KMS-11 (cell line): Measurements from ENCODE around the gene ATP5F1A.

Source experiments
- H2AFZ ChIP-seq: fragments of 200-600 bp; sonication (generic); 2 replicates; pipeline ENCODE4 v1.6.1; 2016; ENCODE audit warnings: antibody characterized with exemption, mixed run types, low read depth
- H3K27ac ChIP-seq: fragments of 200-600 bp; sonication (generic); 2 replicates; pipeline ENCODE4 v1.6.1; 2016; ENCODE audit warnings: mild to moderate bottlenecking, mixed run types
- H3K27me3 ChIP-seq: fragments of 200-600 bp; sonication (generic); 2 replicates; pipeline ENCODE4 v1.6.1; 2017; ENCODE audit warnings: mild to moderate bottlenecking, low read depth, mixed run types, moderate library complexity; ENCODE audit not compliant: insufficient read depth
- H3K36me3 ChIP-seq: fragments of 200-600 bp; sonication (generic); 2 replicates; pipeline ENCODE4 v1.6.1; 2017; ENCODE audit warnings: mild to moderate bottlenecking, mixed run types; ENCODE audit not compliant: insufficient read depth
- H3K4me1 ChIP-seq: fragments of 200-600 bp; sonication (generic); 2 replicates; pipeline ENCODE4 v1.6.1; 2016; ENCODE audit warnings: mild to moderate bottlenecking, low read depth, mixed run types; ENCODE audit not compliant: poor library complexity, severe bottlenecking
- H3K4me2 ChIP-seq: fragments of 200-600 bp; sonication (generic); 2 replicates; pipeline ENCODE4 v1.7.0; 2016; ENCODE audit warnings: mild to moderate bottlenecking, mixed run types
- H3K4me3 ChIP-seq: fragments of 200-600 bp; sonication (generic); IDR thresholded peaks from 2 replicates; pipeline ENCODE4 v1.6.1; 2017; ENCODE audit warnings: low read depth, low read length, mixed read lengths; ENCODE audit not compliant: insufficient read depth
- H3K79me2 ChIP-seq: fragments of 200-600 bp; sonication (generic); 2 replicates; pipeline ENCODE4 v1.6.1; 2016; ENCODE audit warnings: low read depth, mixed run types; ENCODE audit not compliant: insufficient read depth
- H3K9ac ChIP-seq: fragments of 200-600 bp; sonication (generic); 2 replicates; pipeline ENCODE4 v1.6.1; 2016; ENCODE audit warnings: mild to moderate bottlenecking, mixed run types
- H4K20me1 ChIP-seq: fragments of 200-600 bp; sonication (generic); 2 replicates; pipeline ENCODE4 v1.6.1; 2016; ENCODE audit warnings: mild to moderate bottlenecking, mixed run types; ENCODE audit not compliant: insufficient read depth
- TF ChIP-seq, protein P1 (sequence below): fragments of 200-600 bp; sonication (generic); conservative IDR thresholded peaks from 2 replicates; pipeline ENCODE4 v1.6.1; 2017; ENCODE audit warnings: low read depth, mild to moderate bottlenecking, antibody characterized with exemption, low read length, moderate library complexity, mixed read lengths

Gene ATP5F1A

GRCh38 chr18:46084431-46084830 is 13.7 kb downstream of the ATP5F1A start:
- 0 out of 2 replicates have a peak, but pooled peaks cover 5% of the 10 kb centered on the region for H4K20me1 ChIP-seq
- H2AFZ ChIP-seq = no peak overlapping the region
- no peak overlapping the region for H3K4me3 ChIP-seq
- TF ChIP-seq, protein P1, sequence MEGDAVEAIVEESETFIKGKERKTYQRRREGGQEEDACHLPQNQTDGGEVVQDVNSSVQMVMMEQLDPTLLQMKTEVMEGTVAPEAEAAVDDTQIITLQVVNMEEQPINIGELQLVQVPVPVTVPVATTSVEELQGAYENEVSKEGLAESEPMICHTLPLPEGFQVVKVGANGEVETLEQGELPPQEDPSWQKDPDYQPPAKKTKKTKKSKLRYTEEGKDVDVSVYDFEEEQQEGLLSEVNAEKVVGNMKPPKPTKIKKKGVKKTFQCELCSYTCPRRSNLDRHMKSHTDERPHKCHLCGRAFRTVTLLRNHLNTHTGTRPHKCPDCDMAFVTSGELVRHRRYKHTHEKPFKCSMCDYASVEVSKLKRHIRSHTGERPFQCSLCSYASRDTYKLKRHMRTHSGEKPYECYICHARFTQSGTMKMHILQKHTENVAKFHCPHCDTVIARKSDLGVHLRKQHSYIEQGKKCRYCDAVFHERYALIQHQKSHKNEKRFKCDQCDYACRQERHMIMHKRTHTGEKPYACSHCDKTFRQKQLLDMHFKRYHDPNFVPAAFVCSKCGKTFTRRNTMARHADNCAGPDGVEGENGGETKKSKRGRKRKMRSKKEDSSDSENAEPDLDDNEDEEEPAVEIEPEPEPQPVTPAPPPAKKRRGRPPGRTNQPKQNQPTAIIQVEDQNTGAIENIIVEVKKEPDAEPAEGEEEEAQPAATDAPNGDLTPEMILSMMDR = no peak
- H3K9ac ChIP-seq = no peak overlapping the region
- H3K4me1 ChIP-seq = peaks cover 23% of the 10 kb centered on the region
- no peak overlapping the region for H3K4me2 ChIP-seq
- peaks cover 26% of the 10 kb centered on the region for H3K79me2 ChIP-seq
- H3K36me3 ChIP-seq = peaks cover 72% of the 10 kb centered on the region
- no peak overlapping the region for H3K27ac ChIP-seq
- H3K27me3 ChIP-seq = no peaks in the 10 kb centered on the region

- H3K36me3 ChIP-seq = peaks cover 33% of the 10 kb centered on the region; the same call in 1 of the 2 replicates
Measured at GRCh38 chr18:46080156-46080555, 17.9 kb downstream of the ATP5F1A start.

GRCh38 chr18:46079336-46079735 is 18.8 kb downstream of the ATP5F1A start:
- H3K36me3 ChIP-seq = peaks cover 27% of the 10 kb centered on the region; the same call in 1 of the 2 replicates

More at GRCh38 chr18:46080156-46080555, 17.9 kb downstream of the ATP5F1A start:
- no peaks in the 10 kb centered on the region for H4K20me1 ChIP-seq
- no peak overlapping the region for H3K9ac ChIP-seq
- no peaks in the 10 kb centered on the region; the same call in 1 of the 2 replicates for H3K79me2 ChIP-seq
- TF ChIP-seq, protein P1 = no peak
- H3K4me1 ChIP-seq = no peaks in the 10 kb centered on the region
- H3K27ac ChIP-seq = no peak overlapping the region
- no peak overlapping the region for H2AFZ ChIP-seq
- no peak overlapping the region for H3K4me3 ChIP-seq
- no peak overlapping the region for H3K4me2 ChIP-seq
- H3K27me3 ChIP-seq = no peaks in the 10 kb centered on the region

GRCh38 chr18:46073474-46074331 is 24.4 kb downstream of the ATP5F1A start:
- no peaks in the 10 kb centered on the region for H4K20me1 ChIP-seq
- H3K27me3 ChIP-seq = no peaks in the 10 kb centered on the region
- H3K36me3 ChIP-seq = no peaks in the 10 kb centered on the region
- H3K4me3 ChIP-seq = no peak overlapping the region
- no peak overlapping the region for H3K9ac ChIP-seq
- no peak overlapping the region for H3K4me2 ChIP-seq
- no peak overlapping the region for H3K27ac ChIP-seq
- no peaks in the 10 kb centered on the region for H3K79me2 ChIP-seq
- TF ChIP-seq, protein P1 = peak; percentile 81
- H3K4me1 ChIP-seq = no peaks in the 10 kb centered on the region
- no peak overlapping the region for H2AFZ ChIP-seq

More at GRCh38 chr18:46079336-46079735, 18.8 kb downstream of the ATP5F1A start:
- Histone ChIP-seq H3K4me2 (no peak overlapping the region), H3K4me3 (no peak overlapping the region), H4K20me1 (no peaks in the 10 kb centered on the region), H3K27ac (no peak overlapping the region), H3K79me2 (no peaks in the 10 kb centered on the region; the same call in 1 of the 2 replicates), H3K9ac (no peak overlapping the region), H2AFZ (no peak overlapping the region), H3K4me1 (no peaks in the 10 kb centered on the region), H3K27me3 (no peaks in the 10 kb centered on the region)
- TF ChIP-seq, protein P1 = no peak
